DMS79 treated with DMSO at 0.1 percent for 48 hours (cell line): ENCODE measurements around the gene TTLL10.

ENCODE experiments used
- DNase-seq: peaks from one replicate; lab custom pipeline; 2025; lab: John Stamatoyannopoulos, UW

TTLL10 gene

DNA sequence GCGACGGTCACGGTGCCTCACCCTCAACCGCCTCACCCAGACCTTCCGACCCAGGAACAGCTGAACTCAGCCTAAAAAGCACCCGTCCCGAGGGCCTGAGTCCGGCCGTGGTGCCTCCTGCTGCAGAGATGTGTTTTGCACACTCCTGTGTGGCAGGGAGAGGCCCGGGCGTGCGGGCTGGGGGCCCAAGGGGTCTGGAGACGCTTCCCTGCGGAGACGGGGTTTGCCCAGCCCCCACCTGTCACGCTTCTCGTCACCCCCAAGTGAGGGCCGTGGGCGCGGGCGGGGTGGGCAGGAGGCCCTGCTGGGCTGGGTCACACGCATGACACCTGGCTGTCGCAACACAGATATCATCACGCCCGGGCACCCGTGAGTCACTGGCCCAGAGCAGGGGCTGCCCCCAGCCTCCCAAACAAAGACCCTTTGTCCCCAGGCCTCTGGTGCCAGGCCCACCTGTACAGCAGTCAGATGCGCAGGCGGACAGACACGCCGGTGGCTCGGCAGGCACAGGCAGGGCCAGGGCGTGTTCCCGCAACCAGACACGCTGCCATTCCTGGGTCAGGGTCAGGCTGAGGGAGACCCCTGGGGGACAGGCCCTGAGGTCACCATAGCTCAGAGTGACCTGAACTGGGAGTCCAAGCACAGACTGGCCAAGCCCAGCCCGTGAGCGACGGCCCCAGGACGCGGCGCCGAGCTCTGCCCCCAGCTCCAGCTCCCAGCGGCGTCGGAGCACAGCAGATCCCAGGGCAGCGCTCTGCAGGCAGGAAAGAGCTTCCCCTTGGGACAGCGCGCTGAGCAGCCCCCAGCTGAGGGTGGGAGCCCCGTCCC is 64.4 kb downstream of the TTLL10 start:
- no peak for DNase-seq

DNA sequence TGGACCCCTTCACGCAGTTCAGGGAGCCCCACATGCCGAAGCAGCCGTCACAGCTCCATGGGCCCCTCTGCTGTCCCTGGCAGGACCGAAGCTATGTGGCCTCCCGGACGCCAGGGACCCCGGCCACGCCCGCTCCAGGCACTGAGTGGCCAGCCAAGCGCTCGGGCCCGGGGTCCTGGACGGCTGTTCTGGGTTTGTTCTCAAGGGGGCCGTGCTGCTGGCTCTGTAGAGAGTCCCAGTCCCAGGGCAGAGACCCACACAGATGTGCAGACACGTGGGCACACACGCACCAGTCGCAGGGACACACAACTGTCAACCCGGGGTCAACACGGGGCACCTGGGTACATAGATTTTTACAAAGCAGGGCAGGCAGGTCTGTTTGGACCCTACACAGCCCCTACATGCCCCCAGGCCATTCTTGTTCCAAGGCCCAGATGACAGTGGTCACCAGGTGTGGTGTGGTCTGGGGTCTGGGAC is 65.1 kb downstream of the TTLL10 start:
- DNase-seq, result no peak

DNA sequence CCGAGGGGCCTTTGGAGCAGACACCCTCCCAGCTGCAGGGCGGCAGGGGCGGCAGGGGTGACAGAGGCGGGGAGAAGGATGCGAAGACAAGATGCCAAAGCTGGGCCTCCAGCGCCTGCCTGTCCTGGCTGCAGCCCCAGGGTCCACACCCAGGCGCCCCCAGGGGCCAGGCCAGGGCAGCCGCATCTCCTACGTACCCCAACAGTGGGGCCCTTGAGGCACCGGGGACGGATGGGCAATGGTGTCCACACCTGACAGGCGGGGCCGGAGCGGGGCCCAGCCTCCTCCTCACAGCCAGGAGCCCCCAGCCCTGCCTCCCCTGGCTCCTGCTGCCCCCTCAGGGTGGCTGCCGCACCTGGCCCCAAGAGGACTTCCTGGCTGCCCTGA is 65.5 kb downstream of the TTLL10 start:
- no peak for DNase-seq

DNA sequence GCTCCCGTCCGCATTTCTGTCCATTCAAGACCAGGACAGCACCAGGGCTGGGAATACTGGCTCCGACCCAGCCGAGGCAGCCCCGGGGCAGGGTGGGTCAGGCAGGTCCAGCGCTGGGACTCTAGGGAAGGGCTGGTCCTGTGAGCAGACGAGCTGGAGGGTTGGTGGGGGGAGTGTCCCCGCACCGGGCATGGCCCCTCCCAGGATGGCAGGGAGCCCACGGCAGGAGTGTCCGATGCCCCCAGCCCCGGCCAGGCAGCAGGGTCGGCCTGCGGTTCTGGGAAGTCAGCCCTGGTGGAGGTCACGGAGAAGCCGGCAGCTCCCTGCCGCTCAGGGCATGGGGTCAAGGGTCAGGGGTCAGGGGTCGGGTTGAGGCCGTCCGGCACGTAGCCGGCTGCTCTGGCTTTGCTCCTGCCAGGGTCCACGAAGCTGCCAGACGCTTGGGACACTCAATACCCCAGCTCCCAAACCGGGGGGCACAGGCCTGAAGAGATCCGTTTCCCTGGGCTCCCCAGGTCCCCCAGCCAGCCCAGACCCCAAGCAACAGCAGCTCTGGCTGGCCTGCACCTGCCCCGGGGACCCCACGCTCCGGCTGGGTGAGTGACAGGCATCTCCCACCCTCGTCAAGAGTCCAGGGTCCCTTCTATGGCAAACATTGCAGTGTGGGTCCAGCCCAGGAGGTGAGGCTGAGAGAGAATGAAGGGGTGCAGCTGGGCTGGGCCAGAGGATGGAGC is 66.1 kb downstream of the TTLL10 start:
- no peak for DNase-seq

DNA sequence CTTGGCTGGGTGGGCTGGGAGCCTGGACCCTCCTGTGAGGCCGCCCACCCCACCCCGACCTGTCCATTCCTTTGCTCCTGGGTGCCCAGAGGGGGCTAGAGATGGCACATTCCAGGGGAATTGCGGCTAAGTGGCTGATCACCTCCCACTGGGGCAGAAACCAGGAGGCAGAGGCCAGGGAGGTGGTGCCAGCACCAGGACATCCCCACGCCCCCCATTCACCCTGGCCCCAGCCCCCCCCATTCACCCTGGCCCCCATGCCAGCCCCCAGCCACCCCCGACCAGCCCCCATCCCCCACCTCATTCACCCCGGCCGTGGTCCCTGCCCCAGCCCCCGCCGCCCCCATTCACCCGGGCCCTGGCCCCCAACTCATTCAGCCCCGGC is 66.7 kb downstream of the TTLL10 start:
- DNase-seq, result no peak

DNA sequence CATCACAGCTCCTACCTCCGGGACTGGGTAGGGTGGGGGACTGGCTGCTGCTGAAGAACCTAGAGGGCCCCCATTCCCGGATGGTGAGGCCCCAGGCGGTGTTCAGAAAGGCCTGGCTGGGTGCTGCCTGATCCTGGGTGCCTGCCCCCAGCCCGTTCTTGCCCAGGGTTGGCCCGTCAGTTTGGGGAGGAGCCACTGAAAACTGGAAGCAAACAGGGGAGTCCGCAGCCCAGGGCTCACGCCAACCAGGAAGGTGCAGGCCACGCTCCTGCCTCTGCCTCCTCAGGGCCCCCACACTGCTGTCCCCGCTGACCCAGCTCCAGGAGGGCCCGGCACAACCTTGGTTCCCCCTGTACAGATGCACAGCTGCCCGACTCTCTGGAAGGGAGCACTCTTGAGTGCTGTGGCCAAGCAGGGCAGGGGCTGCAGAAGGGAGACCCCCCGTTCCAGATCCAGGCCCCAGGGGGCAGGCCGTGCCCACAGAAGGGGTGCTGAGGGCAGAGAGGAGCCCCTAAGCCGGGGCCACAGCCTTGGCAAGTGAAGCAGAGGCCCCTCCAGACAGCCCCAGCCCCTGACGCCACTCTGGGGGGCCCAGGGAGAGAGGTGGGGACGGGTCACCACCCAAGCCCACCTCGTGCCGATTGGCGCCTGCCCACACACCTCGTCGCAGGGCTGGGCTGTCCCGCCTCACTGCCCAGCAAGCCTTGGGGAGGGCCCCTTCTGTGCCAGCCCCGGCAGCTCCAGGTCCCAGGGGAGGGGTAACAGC is 67.3 kb downstream of the TTLL10 start:
- no peak for DNase-seq

DNA sequence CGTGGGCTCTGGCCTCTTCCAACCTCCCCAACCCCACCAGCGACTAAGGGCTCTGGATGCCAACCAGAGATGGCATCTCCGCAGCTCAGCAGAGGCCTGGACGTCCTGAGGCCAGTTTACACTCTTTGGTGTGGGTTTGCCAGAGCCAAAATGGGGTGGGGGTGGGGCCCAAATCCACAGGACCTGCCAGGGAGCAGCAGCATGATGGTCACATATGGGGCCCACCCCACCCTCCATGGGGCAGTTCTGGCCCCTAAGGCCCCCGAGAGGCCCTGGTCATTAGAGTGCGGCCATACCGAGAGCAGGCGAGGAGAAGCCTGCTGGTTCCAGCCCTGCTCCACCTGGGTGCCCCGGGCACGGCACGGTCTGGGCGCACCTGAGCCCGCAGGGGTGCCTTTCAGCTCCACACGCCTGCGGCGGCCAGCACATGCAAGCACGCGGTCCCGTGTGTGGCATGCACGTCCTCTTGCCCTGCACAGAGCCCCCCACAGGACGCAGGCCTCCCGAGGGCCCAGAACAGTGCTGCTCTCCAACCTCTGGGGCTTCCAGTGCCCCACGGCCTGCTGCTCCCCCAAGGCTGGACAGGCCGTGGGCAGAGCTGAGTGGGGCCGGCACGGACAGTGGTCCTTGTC is 68.0 kb downstream of the TTLL10 start:
- no peak for DNase-seq

DNA sequence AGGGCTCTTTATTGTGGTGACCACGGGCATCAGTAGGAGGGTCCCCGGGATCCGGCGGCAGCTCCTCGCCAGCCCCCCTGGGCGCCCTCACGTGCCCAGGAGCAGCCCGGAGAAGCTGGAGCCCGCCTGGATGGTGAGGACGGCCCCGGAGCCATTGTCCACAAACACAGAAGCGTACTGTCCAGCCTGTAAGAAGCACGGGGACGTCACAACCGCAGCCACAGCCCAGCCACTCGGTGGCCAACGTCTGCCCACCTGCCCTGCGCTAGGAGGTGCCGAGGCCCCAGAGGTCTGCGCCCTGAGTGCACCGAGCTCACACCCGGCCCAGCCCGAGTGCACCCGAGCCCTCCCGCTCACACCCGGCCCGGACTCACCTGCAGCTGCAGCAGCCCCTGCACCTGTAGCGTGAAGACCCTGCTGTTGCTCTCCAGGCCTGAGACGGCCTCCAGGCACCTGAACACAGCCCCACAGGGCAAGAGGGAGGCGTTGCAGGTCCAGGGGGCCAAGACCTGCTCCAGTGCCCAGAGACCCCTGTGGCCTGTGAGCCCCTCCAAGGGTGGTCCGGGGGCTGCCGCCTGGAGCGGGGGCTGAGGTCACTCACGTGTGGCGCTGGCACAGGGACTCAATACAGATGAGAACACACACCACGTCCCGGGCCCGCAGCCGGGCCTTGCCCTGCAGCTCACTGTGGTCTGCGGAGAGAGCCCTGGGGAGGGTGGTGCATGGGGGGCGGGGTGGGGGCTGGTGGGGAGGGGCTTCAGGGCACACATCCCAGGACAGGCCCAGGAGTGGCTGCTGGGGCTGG is 69.0 kb downstream of the TTLL10 start:
- no peak for DNase-seq

DNA sequence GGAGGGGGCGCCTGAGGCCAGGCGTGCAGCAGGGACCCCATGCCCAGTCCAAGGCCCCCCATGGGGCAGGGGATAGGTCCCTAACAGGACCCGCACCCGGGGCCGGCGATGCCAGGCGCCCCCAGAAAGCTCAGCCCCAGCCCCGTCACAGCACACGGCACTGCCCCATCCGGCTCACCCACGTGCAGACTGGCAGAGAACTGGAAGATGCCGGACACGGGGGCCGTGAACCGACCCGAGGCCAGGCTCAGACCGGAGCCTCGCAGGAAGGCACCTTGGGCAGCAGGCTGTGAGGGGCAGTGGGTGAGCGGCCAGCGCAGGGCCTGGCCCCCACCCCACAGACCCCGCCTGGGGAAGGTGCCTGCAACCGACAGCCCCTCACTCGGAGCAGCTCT is 69.6 kb downstream of the TTLL10 start:
- DNase-seq, result no peak

DNA sequence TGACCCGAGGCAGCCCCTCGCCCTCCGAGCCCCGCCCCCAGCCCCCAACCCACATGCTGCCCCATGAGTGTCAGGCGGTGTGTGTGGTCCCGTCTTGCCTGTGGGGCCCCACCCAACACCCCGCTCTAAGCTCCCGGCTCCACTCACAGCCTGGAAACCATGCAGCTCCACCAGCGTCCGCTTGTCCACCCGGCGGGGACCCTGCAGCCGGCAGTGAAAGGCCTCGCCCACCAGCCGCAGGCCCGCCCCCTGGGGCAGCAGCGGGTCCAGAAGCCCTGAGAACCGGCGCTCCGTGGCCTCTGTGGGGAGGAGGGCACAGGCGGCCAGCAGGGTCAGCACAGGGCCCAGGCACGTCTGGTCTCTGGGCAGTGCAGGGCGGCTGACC is 70.1 kb downstream of the TTLL10 start:
- no peak for DNase-seq

DNA sequence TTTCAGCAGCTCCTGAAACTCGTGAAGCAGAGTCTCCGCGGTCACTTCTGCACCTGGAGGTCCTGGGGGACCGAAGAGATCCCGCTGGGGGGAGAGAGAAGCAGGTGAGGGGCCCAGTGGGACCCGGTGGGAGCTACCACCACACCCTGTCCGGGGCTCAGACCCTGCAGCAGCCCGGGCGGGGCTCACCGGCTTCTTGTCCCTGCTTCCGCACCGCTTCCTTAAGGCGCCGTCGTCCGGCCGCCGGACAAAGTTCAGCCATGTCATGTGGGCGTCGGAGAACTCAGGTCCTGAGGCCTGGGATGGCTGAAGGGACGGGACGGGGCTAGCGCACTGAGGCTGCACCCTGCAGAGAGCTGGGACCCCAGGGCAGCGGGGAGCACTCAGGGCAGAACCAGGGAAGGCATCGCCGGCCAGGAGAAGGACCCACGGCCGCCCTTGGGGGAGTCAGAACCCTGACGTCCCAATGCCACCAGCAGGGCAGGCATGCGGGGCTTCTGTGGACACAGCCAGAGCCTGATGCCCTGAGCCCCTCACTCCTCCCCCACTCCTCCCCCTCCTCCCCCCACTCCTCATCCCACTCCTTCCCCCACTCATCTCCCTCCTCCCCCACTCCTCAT is 70.6 kb downstream of the TTLL10 start:
- DNase-seq, result no peak

DNA sequence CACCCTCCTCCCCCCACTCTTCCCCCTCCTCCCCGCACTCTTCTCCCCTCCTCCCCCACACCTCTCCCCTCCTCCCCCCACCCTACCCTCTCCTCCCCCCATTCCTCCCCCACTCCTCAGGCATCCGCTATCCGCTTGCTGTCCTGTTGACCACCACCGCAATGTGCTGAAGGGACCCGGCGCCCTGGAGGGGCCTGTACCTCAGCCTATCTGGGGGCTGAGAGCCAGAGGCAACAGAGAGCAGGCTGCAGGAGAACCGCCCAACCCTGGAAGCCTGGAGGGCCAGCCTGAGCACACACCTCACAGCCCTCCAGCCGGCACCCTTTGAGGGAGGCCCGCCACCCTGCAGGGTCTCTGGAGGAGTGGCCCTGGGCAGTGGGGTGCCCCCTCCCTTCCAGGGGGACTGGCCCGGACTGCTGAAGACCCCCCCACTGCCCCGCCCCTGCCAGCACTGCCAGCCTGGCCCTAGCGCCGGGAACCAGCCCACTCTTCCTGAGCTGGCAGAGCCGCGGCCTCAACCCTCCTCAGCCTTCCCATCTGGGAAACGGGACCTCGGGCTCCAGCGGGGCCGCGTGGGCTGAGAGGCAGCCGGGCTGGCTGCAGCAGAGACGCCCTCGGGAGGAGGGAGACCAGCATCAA is 71.6 kb downstream of the TTLL10 start:
- no peak for DNase-seq

DNA sequence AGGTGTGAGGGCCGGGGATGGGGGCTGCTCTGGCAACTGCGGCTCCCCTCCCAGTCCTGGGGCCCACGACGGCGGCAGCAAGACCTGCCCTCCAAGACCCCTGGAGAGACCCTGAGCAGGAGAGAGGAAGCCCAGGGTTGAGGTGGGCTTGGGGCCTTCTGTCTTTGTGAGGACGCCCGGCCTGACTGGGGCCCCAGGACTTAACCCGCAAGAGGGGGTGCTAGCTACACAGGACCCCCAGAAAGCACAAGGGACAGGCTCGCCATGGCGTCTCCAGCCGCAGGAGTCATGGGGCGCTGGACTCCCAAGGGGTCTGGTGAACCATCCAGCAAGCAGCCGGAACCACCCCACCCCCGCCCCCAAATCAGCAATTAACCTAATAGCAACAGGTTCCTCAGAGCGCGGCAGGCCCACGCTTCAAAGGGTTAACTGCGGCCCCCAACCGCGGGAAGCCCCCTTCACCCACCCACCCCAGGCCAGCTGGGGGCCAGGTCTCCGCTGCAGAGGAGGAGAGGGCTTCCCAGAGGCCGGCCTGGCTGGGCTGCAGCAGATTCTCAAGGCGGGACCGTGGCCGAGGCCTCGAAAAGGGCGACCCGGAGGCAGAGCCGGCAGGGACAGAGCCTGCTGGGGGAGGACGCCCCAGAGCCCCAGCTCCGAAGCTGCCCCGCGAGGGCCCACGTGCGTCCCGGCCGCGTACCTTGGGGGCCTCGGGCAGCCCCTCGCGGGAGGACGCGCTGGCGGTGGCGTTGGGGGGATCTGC is 72.3 kb downstream of the TTLL10 start:
- no peak for DNase-seq

DNA sequence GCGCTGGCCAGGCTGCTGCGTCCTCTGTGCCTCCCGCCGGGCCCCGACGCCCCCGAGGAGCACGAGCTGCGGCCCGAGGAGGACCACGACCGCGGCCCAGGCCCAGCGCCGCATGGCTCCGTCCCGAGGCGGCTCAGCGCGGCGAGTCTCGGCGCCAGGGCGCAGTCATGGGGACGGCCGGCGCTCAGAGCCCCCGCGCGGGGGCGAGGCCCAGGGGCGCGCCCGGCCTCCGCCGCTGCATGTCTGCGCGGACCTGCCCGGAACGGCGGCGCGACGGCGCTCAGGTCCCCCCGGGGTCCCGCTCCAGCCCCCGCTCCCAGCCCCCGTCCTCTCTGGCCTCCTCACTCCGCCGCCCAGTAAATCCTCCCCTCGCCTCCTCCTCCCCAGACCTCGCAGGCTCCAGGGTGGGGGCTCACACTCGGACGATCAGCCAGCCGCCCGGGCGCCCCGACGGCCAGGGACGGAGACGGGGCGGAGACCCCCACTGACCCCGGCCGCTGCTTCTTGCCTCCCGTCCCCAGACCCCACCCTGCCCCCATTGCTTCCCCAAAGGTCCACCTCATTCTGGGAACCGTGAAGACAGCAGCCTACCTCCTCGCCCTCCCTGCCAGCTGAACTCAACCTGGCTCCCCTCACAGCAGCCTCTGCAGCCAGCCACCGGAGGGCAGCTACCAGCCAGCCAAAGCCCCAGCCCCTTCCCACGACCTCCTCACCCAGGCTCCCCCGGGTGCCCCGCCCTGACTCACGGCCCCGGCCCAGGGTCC is 73.1 kb downstream of the TTLL10 start, which contains the start of gene C1QTNF12:
C1QTNF12 (minus strand) TSS at position 146 of the 764 bp plus-strand sequence; CDS start at position 114, 32 bp downstream.
- peak; percentile 5 for DNase-seq

DNA sequence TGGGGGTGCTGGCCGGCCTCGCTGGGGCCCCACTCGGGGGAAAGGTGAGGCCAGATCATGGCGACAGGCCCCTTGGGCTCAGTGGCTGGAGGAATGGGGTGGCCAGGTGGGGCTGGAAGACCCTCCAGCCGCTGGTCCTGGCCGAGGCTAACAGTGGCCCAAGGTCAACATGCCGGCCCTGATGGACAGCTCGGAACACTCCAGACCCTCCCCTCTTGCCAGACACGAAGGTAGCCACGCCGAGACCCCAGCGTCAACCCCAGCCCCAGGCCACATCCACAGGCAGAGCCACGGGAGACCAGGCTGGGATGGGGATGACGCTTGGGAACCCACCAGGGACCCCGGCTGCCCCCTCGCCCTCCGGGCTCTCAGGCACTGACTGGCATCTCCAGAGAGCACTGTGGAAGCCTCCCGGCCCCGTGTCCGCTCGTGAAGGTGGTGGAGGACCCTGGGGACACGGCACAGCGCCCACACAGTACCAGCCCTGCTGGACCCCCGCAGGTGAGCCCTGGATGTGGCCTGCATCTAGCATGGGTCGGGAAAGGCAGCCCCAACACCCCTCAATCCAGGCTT is 73.7 kb downstream of the TTLL10 start:
- DNase-seq, result no peak
